AG09319 (cell line): Measurements from ENCODE around the gene PLEKHG4B.

Source experiments
- DNase-seq: peaks from one replicate; pipeline ENCODE4 v3.0.0-alpha.2; 2010; ENCODE audit warnings: low read depth; ENCODE audit errors: extremely low read depth
- CTCF ChIP-seq: IDR thresholded peaks from 2 replicates; pipeline ENCODE4 v1.5.1; 2011; ENCODE audit warnings: low read depth, mild to moderate bottlenecking, inconsistent platforms, low read length, moderate library complexity

PLEKHG4B gene

DNA sequence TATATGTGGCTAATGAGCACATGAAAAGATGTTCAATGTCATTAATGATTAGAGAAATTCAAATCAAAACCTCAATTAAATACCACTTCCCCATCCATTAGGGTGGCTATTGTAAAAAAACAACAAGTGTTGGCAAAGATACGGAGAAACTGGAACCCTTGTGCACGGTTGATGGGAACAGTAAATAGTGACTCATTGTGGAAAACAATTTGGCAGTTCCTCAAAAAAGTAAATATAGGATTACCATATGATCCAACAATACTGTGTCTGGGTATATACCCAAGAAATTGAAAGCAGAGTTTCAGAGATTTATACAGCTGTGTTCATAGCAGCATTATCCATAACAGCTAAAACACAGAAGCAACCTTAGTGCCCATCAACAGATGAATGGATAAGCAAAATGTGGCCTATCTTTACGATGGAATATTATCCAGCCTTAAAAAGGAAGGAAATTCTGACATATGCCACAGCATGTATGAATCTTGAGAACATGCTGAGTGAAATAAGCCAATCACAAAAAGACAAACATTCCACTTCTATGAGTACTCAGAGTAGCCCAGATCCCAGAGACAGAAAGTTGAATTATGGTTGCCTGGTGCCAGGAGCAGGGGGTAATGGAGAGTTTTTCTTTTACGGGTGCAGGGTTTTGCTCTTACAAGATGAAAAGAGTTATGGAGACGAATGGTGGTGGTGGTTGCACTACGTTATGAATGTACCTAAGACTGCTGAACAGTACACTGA lies 57.9 kb downstream of the PLEKHG4B start:
- DNase-seq, result no peak
- TF ChIP-seq CTCF, result no peak

GRCh38 chr5:150746-151145 lies 58.8 kb downstream of the PLEKHG4B start:
- TF ChIP-seq CTCF, result no peak
- DNase-seq, result no peak

GRCh38 chr5:152077-152476 lies 60.1 kb downstream of the PLEKHG4B start:
- DNase-seq, result no peak
- TF ChIP-seq CTCF, result no peak

DNA sequence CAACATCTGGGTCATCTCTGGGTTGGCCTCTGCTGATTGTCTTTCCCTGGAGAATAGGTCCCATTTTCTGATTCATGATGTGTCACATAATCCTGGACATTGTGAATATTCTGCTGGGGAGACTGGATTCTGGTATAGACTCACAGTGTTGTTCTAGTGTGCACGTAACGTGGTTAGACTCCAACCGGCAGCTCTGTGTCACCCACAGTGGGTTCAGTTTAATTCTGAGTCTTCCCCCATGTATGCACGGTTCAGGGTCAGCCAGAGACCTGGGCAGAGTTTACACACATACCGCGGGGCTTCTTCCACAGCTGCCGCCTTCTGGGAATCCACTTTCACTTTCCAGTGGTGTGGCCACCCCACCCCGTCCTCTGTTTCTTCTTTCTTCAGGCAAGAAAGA lies 61.3 kb downstream of the PLEKHG4B start:
- DNase-seq, result no peak
- no peak for TF ChIP-seq CTCF

- TF ChIP-seq CTCF, result no peak
- no peak for DNase-seq
Observed at GRCh38 chr5:154236-154635, 62.3 kb downstream of the PLEKHG4B start.

GRCh38 chr5:154826-155225 lies 62.9 kb downstream of the PLEKHG4B start:
- no peak for DNase-seq
- TF ChIP-seq CTCF, result no peak

DNA sequence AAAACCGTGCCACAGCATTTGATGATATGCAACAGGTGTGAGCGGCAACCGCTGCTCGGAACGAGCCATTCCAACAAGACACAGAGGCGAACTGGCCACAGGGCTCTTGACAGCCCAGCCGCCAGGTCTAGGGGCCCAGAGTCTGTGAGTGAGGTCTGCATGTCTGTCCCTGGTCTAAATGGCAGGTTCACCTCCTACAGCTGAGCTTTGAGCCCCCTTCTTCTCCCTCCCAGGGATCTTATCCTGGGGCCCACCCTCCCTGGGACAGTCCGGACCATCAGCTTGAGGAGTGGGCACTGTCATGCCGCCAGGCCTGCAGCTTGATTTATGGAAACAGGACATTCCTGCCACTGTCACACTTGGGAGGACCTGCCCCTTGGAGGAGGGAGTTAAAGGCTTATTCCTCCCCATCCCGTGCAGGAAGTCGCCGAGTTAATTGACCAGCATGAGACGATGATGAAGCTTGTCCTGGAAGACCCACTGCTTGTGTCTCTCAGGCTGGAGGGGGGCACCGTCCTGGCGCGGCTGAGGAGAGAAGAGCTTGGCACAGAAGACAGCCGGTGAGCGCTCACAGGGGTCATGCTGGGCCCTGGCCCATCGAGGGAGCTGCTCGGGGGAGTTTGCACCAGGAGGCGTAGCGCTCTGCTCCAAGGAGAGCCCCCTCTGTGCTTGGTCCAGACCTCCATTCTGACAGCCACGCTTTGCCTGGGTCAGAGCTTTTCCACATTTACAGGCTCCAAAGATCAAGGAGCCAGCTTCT lies 63.9 kb downstream of the PLEKHG4B start:
- no peak for DNase-seq
- no peak for TF ChIP-seq CTCF
